ENCODE measurements around the gene CD300LG. TPM values are rescaled to one million over a fixed set of nuclear protein-coding genes. Genes with fewer than 3 reads are reported as not detected.
A peak's percentile ranks its signal among the peaks of the same experiment; 100 is the strongest.

CD300LG gene
- total and polyA plus RNA-seq, 4 donors, result 1.1 to 6.8 (median 2.5) TPM

GRCh38 chr17:43898446-43898845 is 51.5 kb downstream of the CD300LG start:
- Histone ChIP-seq H3K27me3 (ENCODE audit: control insufficient read depth in 3 of 3, insufficient read depth in 3 of 3, low read length in 2 of 3) (no peaks in the 10 kb centered on the region), H3K9ac (ENCODE audit: insufficient read depth in 1 of 2, low read length in 2 of 2) (no peak overlapping the region), H3K4me1 (ENCODE audit: control insufficient read depth in 5 of 5, insufficient read depth in 5 of 5, low read length in 5 of 5) (peaks cover 0 to 14% (median 6%) of the 10 kb centered on the region in 5 donors), H3K9me3 (ENCODE audit: control insufficient read depth in 4 of 4, insufficient read depth in 3 of 4, low read length in 3 of 4) (no peaks in the 10 kb centered on the region), H3K27ac (ENCODE audit: low read depth in 1 of 2, low read length in 1 of 2) (no peak overlapping the region), H3K36me3 (ENCODE audit: control insufficient read depth in 4 of 4, insufficient read depth in 4 of 4, low read length in 4 of 4) (no peaks in the 10 kb centered on the region), H3K4me3 (no peak overlapping the region)
- TF ChIP-seq CTCF (IDR thresholded peaks at IDR 0.05; ENCODE audit: control extremely low read depth, extremely low read depth), result no peak
- 60 to 67% methylated on average over 1 of the region's 1 CpG for WGBS, 2 donors
- no peak for DNase-seq
- no peak for ATAC-seq (ENCODE audit: insufficient read depth, low FRiP score)

- peaks cover 0 to under 1% (median 0%) of the 10 kb centered on the region in 3 donors for H3K27me3 ChIP-seq (ENCODE audit: control insufficient read depth in 3 of 3, insufficient read depth in 3 of 3, low read length in 2 of 3)
- H3K4me1 ChIP-seq (ENCODE audit: control insufficient read depth in 5 of 5, insufficient read depth in 5 of 5, low read length in 5 of 5), result peaks cover 0 to 14% (median 6%) of the 10 kb centered on the region in 5 donors
- WGBS, 2 donors, result 4 to 5% methylated on average over 29 to 31 of the region's 31 CpGs
- peak; percentile 92 to 93 (median 93) for DNase-seq
- peak overlapping the region in 1 of 2 donors; percentile 49 for H3K9ac ChIP-seq (ENCODE audit: insufficient read depth in 1 of 2, low read length in 2 of 2)
- no peak overlapping the region for H3K4me3 ChIP-seq
- no peaks in the 10 kb centered on the region for H3K36me3 ChIP-seq (ENCODE audit: control insufficient read depth in 4 of 4, insufficient read depth in 4 of 4, low read length in 4 of 4)
- no peak overlapping the region for H3K27ac ChIP-seq (ENCODE audit: low read depth in 1 of 2, low read length in 1 of 2)
- H3K9me3 ChIP-seq (ENCODE audit: control insufficient read depth in 4 of 4, insufficient read depth in 3 of 4, low read length in 3 of 4), result no peaks in the 10 kb centered on the region
- ATAC-seq (ENCODE audit: insufficient read depth, low FRiP score), result peak; percentile 91
- TF ChIP-seq CTCF (IDR thresholded peaks at IDR 0.05; ENCODE audit: control extremely low read depth, extremely low read depth), result no peak
These were observed 53.3 kb downstream of the CD300LG start for GRCh38 chr17:43900183-43900857.

DNA sequence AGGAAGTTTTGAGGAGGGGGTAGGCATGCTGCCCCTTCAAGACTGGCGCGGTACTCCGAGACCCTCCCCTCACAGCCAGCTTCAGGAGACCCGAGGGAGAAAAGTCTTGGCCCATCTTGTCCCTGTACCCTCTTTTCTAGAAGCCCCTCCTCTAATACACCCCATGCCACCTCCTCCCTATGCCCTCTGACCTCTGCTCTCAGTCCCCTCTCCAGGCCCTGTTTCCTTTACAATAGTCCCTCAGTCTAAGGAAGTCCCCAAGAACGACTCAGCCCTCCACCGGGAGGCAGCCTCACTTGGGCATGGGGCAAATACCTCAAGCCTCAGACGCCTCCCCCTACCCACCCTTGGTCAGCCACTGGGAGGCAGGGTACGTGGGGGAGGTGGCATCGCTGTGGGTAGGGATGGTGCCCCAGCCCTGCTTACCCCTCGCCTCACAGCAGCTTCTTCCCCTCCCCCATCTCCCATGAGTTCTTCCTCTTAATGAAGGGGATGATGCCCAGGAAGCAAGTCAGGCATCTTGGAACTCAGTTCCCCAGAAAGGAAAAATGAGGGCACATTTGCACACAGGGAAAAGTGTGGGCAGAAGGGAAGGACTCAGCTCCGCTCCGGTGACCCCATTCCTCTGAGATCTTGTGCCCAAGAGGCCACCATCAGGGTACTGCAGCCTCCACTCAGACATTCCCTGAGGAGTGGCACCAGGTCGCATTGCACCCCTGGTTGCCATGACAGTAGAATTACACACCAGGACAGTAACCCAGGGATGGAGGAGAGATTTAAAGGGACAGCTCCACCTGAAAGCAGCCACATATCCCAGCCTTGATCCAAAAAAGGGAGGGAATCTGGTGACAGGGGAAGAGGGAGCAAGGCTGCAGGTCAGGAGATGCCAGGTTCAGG is 54.1 kb downstream of the CD300LG start:
- ATAC-seq (ENCODE audit: insufficient read depth, low FRiP score), result no peak
- no peak overlapping the region for H3K27ac ChIP-seq (ENCODE audit: low read depth in 1 of 2, low read length in 1 of 2)

More for the DNA sequence above, 54.1 kb downstream of the CD300LG start:
- Histone ChIP-seq H3K36me3 (ENCODE audit: control insufficient read depth in 4 of 4, insufficient read depth in 4 of 4, low read length in 4 of 4) (no peaks in the 10 kb centered on the region), H3K4me1 (ENCODE audit: control insufficient read depth in 5 of 5, insufficient read depth in 5 of 5, low read length in 5 of 5) (peaks cover 0 to 20% (median 10%) of the 10 kb centered on the region in 5 donors), H3K27me3 (ENCODE audit: control insufficient read depth in 3 of 3, insufficient read depth in 3 of 3, low read length in 2 of 3) (peaks cover 0 to 6% (median 5%) of the 10 kb centered on the region in 3 donors), H3K4me3 (no peak overlapping the region), H3K9me3 (ENCODE audit: control insufficient read depth in 4 of 4, insufficient read depth in 3 of 4, low read length in 3 of 4) (no peaks in the 10 kb centered on the region), H3K9ac (ENCODE audit: insufficient read depth in 1 of 2, low read length in 2 of 2) (no peak overlapping the region)
- TF ChIP-seq CTCF (IDR thresholded peaks at IDR 0.05; ENCODE audit: control extremely low read depth, extremely low read depth), result no peak
- WGBS, 2 donors, result 34 to 38% methylated on average over 12 to 13 of the region's 13 CpGs
- no peak for DNase-seq
